Type B pancreatic cell (in vitro differentiated cells): ENCODE measurements around the gene RNF144A. TPM values are rescaled to one million over a fixed set of nuclear protein-coding genes. Genes with fewer than 3 reads are reported as not detected.
"Not testable (repeated sequence)": the region's sequence is repeated elsewhere in the genome, so short reads cannot be mapped to it uniquely, and the experiment has no call there.

Source experiments
- DNase-seq: peaks from one replicate; pipeline ENCODE4 v3.0.0; 2021; ENCODE audit warnings: mixed read lengths; ENCODE audit not compliant: unreplicated experiment; ENCODE audit errors: extremely low spot score
- H3K27ac Mint-ChIP-seq: 2 replicates; pipeline ENCODE4 v1.8.0; 2021; ENCODE audit warnings: mild to moderate bottlenecking, mixed read lengths
- H3K27me3 Mint-ChIP-seq: 2 replicates; pipeline ENCODE4 v1.8.0; 2021; ENCODE audit warnings: mixed read lengths
- H3K36me3 Mint-ChIP-seq: 2 replicates; pipeline ENCODE4 v1.8.0; 2021; ENCODE audit warnings: mixed read lengths
- H3K4me1 Mint-ChIP-seq: one replicate; pipeline ENCODE4 v1.8.0; 2021; ENCODE audit warnings: mixed read lengths; ENCODE audit not compliant: unreplicated experiment
- H3K4me3 Mint-ChIP-seq: 2 replicates; pipeline ENCODE4 v1.8.0; 2021; ENCODE audit warnings: mild to moderate bottlenecking, mixed read lengths
- H3K9me3 Mint-ChIP-seq: 2 replicates; pipeline ENCODE4 v1.8.0; 2021; ENCODE audit warnings: mixed read lengths
- CTCF ChIP-seq: fragments of 200-600 bp; sonication (generic); conservative IDR thresholded peaks from 2 replicates; pipeline ENCODE4 v1.5.0; 2021; ENCODE audit warnings: antibody characterized with exemption, mild to moderate bottlenecking
- total RNA-seq: library from RNA; stranded (reverse); gene quantifications from 2 replicates; pipeline ENCODE4 v1.2.1, GENCODE V29; 2021; ENCODE audit warnings: low replicate concordance

RNF144A gene
- total RNA-seq, 1 donor from 2014 or later, result 35.6 TPM

GRCh38 chr2:6893876-6894482, 23.2 kb upstream of the RNF144A start:
- no peak for TF ChIP-seq CTCF
- Mint-ChIP-seq H3K36me3 (no peaks in the 10 kb centered on the region), H3K4me1 (no peaks in the 10 kb centered on the region), H3K27ac (no peak overlapping the region), H3K4me3 (no peak overlapping the region), H3K27me3 (peaks cover 5% of the 10 kb centered on the region), H3K9me3 (no peaks in the 10 kb centered on the region)
- no peak for DNase-seq

- Mint-ChIP-seq H3K4me1 (no peaks in the 10 kb centered on the region), H3K27me3 (no peaks in the 10 kb centered on the region), H3K4me3 (no peak overlapping the region), H3K36me3 (no peaks in the 10 kb centered on the region), H3K27ac (no peak overlapping the region), H3K9me3 (peaks cover 4% of the 10 kb centered on the region)
- DNase-seq, result no peak
- peak; percentile 84 for TF ChIP-seq CTCF
Observed at GRCh38 chr2:6896930-6897759, 20.1 kb upstream of the RNF144A start.

- not testable (repeated sequence) for H3K27me3 Mint-ChIP-seq, H3K9me3 Mint-ChIP-seq, H3K4me1 Mint-ChIP-seq, H3K36me3 Mint-ChIP-seq, DNase-seq, H3K27ac Mint-ChIP-seq, H3K4me3 Mint-ChIP-seq
Observed at GRCh38 chr2:6902581-6902980, 14.6 kb upstream of the RNF144A start.

- H3K4me3 Mint-ChIP-seq, result no peak overlapping the region
- DNase-seq, result no peak
- no peaks in the 10 kb centered on the region for H3K27me3 Mint-ChIP-seq
- TF ChIP-seq CTCF, result no peak
- peaks cover 5% of the 10 kb centered on the region for H3K9me3 Mint-ChIP-seq
- H3K27ac Mint-ChIP-seq, result no peak overlapping the region
- no peaks in the 10 kb centered on the region for H3K4me1 Mint-ChIP-seq
- H3K36me3 Mint-ChIP-seq, result no peaks in the 10 kb centered on the region
Observed at GRCh38 chr2:6905668-6906067, 11.5 kb upstream of the RNF144A start.

GRCh38 chr2:6906165-6906741, 11.0 kb upstream of the RNF144A start:
- DNase-seq, result no peak
- Mint-ChIP-seq H3K27ac (no peak overlapping the region), H3K9me3 (peaks cover 5% of the 10 kb centered on the region), H3K36me3 (no peaks in the 10 kb centered on the region), H3K4me1 (no peaks in the 10 kb centered on the region), H3K27me3 (no peaks in the 10 kb centered on the region), H3K4me3 (no peak overlapping the region)
- TF ChIP-seq CTCF, result no peak

GRCh38 chr2:6908291-6908690, 8.9 kb upstream of the RNF144A start:
- Mint-ChIP-seq H3K27ac (no peak overlapping the region), H3K27me3 (no peaks in the 10 kb centered on the region), H3K4me1 (no peaks in the 10 kb centered on the region), H3K36me3 (peaks cover 4% of the 10 kb centered on the region), H3K4me3 (no peak overlapping the region), H3K9me3 (no peaks in the 10 kb centered on the region)
- no peak for TF ChIP-seq CTCF
- DNase-seq, result no peak
